ENCODE results near the gene NFKBIZ.

Gene NFKBIZ

GRCh38 chr3:101824702-101825101, 24.6 kb upstream of the NFKBIZ start:
- DNase-seq (ENCODE audit: low read depth) = no peak
- H3K4me3 ChIP-seq (ENCODE audit: low read depth, low read length) = no peak overlapping the region
- no peak for TF ChIP-seq CTCF (IDR thresholded peaks at IDR 0.05; ENCODE audit: low read depth, low read length, missing control alignments)

- H3K4me3 ChIP-seq (ENCODE audit: low read depth, low read length) = no peak overlapping the region
- TF ChIP-seq CTCF (IDR thresholded peaks at IDR 0.05; ENCODE audit: low read depth, low read length, missing control alignments) = no peak
- DNase-seq (ENCODE audit: low read depth) = no peak
Measured at GRCh38 chr3:101825904-101826445, 23.3 kb upstream of the NFKBIZ start.

GRCh38 chr3:101827211-101828174, 21.8 kb upstream of the NFKBIZ start:
- H3K4me3 ChIP-seq (ENCODE audit: low read depth, low read length) = peak overlapping the region; percentile 71
- peak; percentile 94 for DNase-seq (ENCODE audit: low read depth)
- no peak for TF ChIP-seq CTCF (IDR thresholded peaks at IDR 0.05; ENCODE audit: low read depth, low read length, missing control alignments)

- peak overlapping the region; percentile 71 for H3K4me3 ChIP-seq (ENCODE audit: low read depth, low read length)
- DNase-seq (ENCODE audit: low read depth) = no peak
- TF ChIP-seq CTCF (IDR thresholded peaks at IDR 0.05; ENCODE audit: low read depth, low read length, missing control alignments) = no peak
Measured at GRCh38 chr3:101828276-101828675, 21.0 kb upstream of the NFKBIZ start.

GRCh38 chr3:101828691-101829436, 20.4 kb upstream of the NFKBIZ start:
- peak overlapping the region; percentile 71 for H3K4me3 ChIP-seq (ENCODE audit: low read depth, low read length)
- no peak for TF ChIP-seq CTCF (IDR thresholded peaks at IDR 0.05; ENCODE audit: low read depth, low read length, missing control alignments)
- no peak for DNase-seq (ENCODE audit: low read depth)

- H3K4me3 ChIP-seq (ENCODE audit: low read depth, low read length) = peak overlapping the region; percentile 71
- no peak for DNase-seq (ENCODE audit: low read depth)
- TF ChIP-seq CTCF (IDR thresholded peaks at IDR 0.05; ENCODE audit: low read depth, low read length, missing control alignments) = no peak
Measured at GRCh38 chr3:101829437-101829830, 19.9 kb upstream of the NFKBIZ start.
